ENCODE results near the gene TPPP. TPM values are rescaled to one million over a fixed set of nuclear protein-coding genes. Genes with fewer than 3 reads are reported as not detected.

The TPPP gene
- total and polyA plus RNA-seq, 2 donors (not counting 3 experiments of a cell fraction or from before 2014, with no cell fraction given), result 0.04 to 0.09 TPM

GRCh38 chr5:642481-642880 lies 50.7 kb downstream of the TPPP start:
- Histone ChIP-seq H3K4me2 (ENCODE audit: insufficient read depth, low read length) (no peak overlapping the region), H3K4me1 (ENCODE audit: control insufficient read depth, extremely low read depth, insufficient read depth, low read length) (no peaks in the 10 kb centered on the region), H3K4me3 (replicated peaks in 1 of 3; ENCODE audit: insufficient read depth in 1 of 3, low read depth in 1 of 3, low read length in 3 of 3) (no peak overlapping the region), H3K36me3 (ENCODE audit: control insufficient read depth in 2 of 2, extremely low read depth in 1 of 2, insufficient read depth in 2 of 2, low read length in 2 of 2) (peaks cover 2 to 7% of the 10 kb centered on the region in 2 experiments), H4K20me1 (replicated peaks; ENCODE audit: control insufficient read depth, extremely low read depth, insufficient read depth, low read length) (no peaks in the 10 kb centered on the region), H2AFZ (ENCODE audit: low read depth, low read length) (no peak overlapping the region), H3K79me2 (ENCODE audit: control insufficient read depth, insufficient read depth, low read length) (no peaks in the 10 kb centered on the region), H3K9me1 (replicated peaks; ENCODE audit: control insufficient read depth, extremely low read depth, insufficient read depth, low read length) (no peaks in the 10 kb centered on the region), H3K9me3 (replicated peaks; ENCODE audit: control insufficient read depth, insufficient read depth, low read length) (no peaks in the 10 kb centered on the region), H3K27ac (ENCODE audit: insufficient read depth, low read depth, low read length) (no peak overlapping the region), H3K27me3 (ENCODE audit: control insufficient read depth in 2 of 2, insufficient read depth in 2 of 2, low read length in 2 of 2) (no peaks in the 10 kb centered on the region), H3K9ac (replicated peaks; ENCODE audit: extremely low read depth, insufficient read depth, low read length) (no peak overlapping the region)
- DNase-seq (ENCODE audit: low read depth, low spot score) (no peak), FAIRE-seq (no peak)
- intact Hi-C loops (cut with micrococcal nuclease) (no loop called here), dilution Hi-C loops (cut with MboI; ENCODE audit: extremely low pct_ligation_motif_present, low sequenced_read_pairs) (no loop called here)
- ChIA-PET CTCF (no interaction called here), POLR2A (no interaction called here)
- TF ChIP-seq EZH2 (IDR thresholded peaks at IDR 0.05; ENCODE audit: borderline replicate concordance, low read depth, low read length, severe bottlenecking) (no peak), JUN (IDR thresholded peaks at IDR 0.05; ENCODE audit: borderline replicate concordance, insufficient read depth, insufficient read length, low read depth) (no peak), FOS (IDR thresholded peaks at IDR 0.05; ENCODE audit: borderline replicate concordance, insufficient read depth, low read length) (no peak), POLR2A (IDR thresholded peaks at IDR 0.05; ENCODE audit: low read depth, low read length) (no peak), MAX (IDR thresholded peaks at IDR 0.05; ENCODE audit: insufficient read depth, insufficient read length) (no peak), POLR2AphosphoS5 (IDR thresholded peaks at IDR 0.05; ENCODE audit: insufficient read depth, low read depth, low read length) (no peak)
- no TSS peak for BruUV-seq (replicated peaks)

- TF ChIP-seq POLR2A (IDR thresholded peaks at IDR 0.05; ENCODE audit: low read depth, low read length) (no peak), POLR2AphosphoS5 (IDR thresholded peaks at IDR 0.05; ENCODE audit: insufficient read depth, low read depth, low read length) (no peak), GATA2 (IDR thresholded peaks at IDR 0.05; ENCODE audit: insufficient read depth, insufficient read length, low read depth, low read length) (no peak), EZH2 (IDR thresholded peaks at IDR 0.05; ENCODE audit: borderline replicate concordance, low read depth, low read length, severe bottlenecking) (no peak), CTCF (IDR thresholded peaks at IDR 0.05; ENCODE audit: extremely low read depth in 1 of 2, insufficient read depth in 1 of 2, low read depth in 1 of 2, low read length in 2 of 2) (no peak), FOS (IDR thresholded peaks at IDR 0.05; ENCODE audit: borderline replicate concordance, insufficient read depth, low read length) (no peak), MYC (IDR thresholded peaks at IDR 0.05; ENCODE audit: low read depth, low read length) (no peak)
- peaks cover 2 to 5% of the 10 kb centered on the region in 2 experiments for H3K36me3 ChIP-seq (ENCODE audit: control insufficient read depth in 2 of 2, extremely low read depth in 1 of 2, insufficient read depth in 2 of 2, low read length in 2 of 2)
- FAIRE-seq, result no peak
- POLR2A ChIA-PET, result no interaction called here
- H3K9ac ChIP-seq (replicated peaks; ENCODE audit: extremely low read depth, insufficient read depth, low read length), result no peak overlapping the region
- H4K20me1 ChIP-seq (replicated peaks; ENCODE audit: control insufficient read depth, extremely low read depth, insufficient read depth, low read length), result no peaks in the 10 kb centered on the region
- H3K9me3 ChIP-seq (replicated peaks; ENCODE audit: control insufficient read depth, insufficient read depth, low read length), result no peaks in the 10 kb centered on the region
- no peaks in the 10 kb centered on the region for H3K79me2 ChIP-seq (ENCODE audit: control insufficient read depth, insufficient read depth, low read length)
- H3K9me1 ChIP-seq (replicated peaks; ENCODE audit: control insufficient read depth, extremely low read depth, insufficient read depth, low read length), result no peaks in the 10 kb centered on the region
- no TSS peak for BruUV-seq (replicated peaks)
- H3K4me2 ChIP-seq (ENCODE audit: insufficient read depth, low read length), result no peak overlapping the region
- no peaks in the 10 kb centered on the region for H3K4me1 ChIP-seq (ENCODE audit: control insufficient read depth, extremely low read depth, insufficient read depth, low read length)
- CTCF ChIA-PET, result no interaction called here
- H3K4me3 ChIP-seq (replicated peaks in 1 of 3; ENCODE audit: insufficient read depth in 1 of 3, low read depth in 1 of 3, low read length in 3 of 3), result no peak overlapping the region
- no peaks in the 10 kb centered on the region for H3K27me3 ChIP-seq (ENCODE audit: control insufficient read depth in 2 of 2, insufficient read depth in 2 of 2, low read length in 2 of 2)
- H2AFZ ChIP-seq (ENCODE audit: low read depth, low read length), result no peak overlapping the region
- intact Hi-C loops (cut with micrococcal nuclease), result no loop called here
- H3K27ac ChIP-seq (ENCODE audit: insufficient read depth, low read depth, low read length), result no peak overlapping the region
- DNase-seq (ENCODE audit: low read depth, low spot score), result no peak
- dilution Hi-C loops (cut with MboI; ENCODE audit: extremely low pct_ligation_motif_present, low sequenced_read_pairs), result no loop called here
These were observed 51.8 kb downstream of the TPPP start for GRCh38 chr5:641331-641765.
